Hepatocyte (in vitro differentiated cells): ENCODE measurements around the gene TPRN.

Experiments used
- CTCF ChIP-seq: fragments of 200-600 bp; sonication (generic); IDR thresholded peaks from 2 replicates; pipeline ENCODE4 v1.5.1; 2016; ENCODE audit warnings: antibody characterized with exemption, mild to moderate bottlenecking; ENCODE audit not compliant: poor library complexity
- EZH2 ChIP-seq: fragments of 200-600 bp; sonication (generic); IDR thresholded peaks from 2 replicates; pipeline ENCODE4 v1.6.1; 2016; ENCODE audit warnings: antibody characterized with exemption, mild to moderate bottlenecking, borderline replicate concordance

DNA sequence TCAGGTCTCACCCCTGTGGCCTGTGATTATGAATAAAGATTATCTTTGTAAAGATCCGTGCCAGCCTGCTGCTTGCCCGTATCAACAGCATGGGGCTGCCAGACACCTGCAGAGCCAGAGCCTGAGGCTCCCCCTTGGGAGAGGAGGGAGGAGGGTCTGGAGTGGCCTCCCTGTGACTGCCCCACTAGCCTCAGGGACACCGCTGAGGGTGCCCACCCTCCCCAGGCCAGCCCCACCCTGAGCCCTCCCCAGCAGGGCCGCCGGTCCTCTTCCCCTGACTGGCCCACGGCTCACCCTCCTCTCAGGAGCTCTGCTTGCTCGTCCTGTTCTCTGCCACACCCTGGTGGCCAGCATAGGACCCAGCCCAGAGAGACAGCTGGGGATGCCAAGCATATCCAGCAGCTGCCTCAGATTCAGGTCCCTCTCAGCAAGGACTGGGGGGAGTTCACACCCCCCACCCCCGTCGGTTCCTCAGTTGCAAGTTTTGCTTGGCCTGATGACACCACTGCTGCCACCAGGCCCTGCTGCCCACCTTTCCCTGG, 10.2 kb downstream of the TPRN start:
- TF ChIP-seq EZH2, result no peak
- TF ChIP-seq CTCF, result no peak
